ACC112 (cell line): ENCODE results near the gene AMDHD1.

ENCODE experiments used
- H2AFZ ChIP-seq: fragments of 200-600 bp; sonication (generic); one replicate; pipeline ENCODE4 v1.6.0; 2017; ENCODE audit warnings: antibody characterized with exemption, low read length; ENCODE audit not compliant: unreplicated experiment
- H3K27ac ChIP-seq: fragments of 200-600 bp; sonication (generic); 2 replicates; pipeline ENCODE4 v1.5.1; 2014; ENCODE audit warnings: low read depth, mild to moderate bottlenecking, antibody characterized with exemption, low read length, moderate library complexity
- H3K27me3 ChIP-seq: fragments of 200-600 bp; sonication (generic); 2 replicates; pipeline ENCODE4 v1.6.1; 2014; ENCODE audit warnings: mild to moderate bottlenecking, antibody characterized with exemption, low read length, moderate library complexity, mixed read lengths; ENCODE audit not compliant: insufficient read depth
- H3K36me3 ChIP-seq: fragments of 200-600 bp; sonication (generic); 2 replicates; pipeline ENCODE4 v1.6.1; 2016; ENCODE audit warnings: mild to moderate bottlenecking, antibody characterized with exemption, low read length, moderate library complexity, mixed read lengths; ENCODE audit not compliant: insufficient read depth
- H3K4me1 ChIP-seq: fragments of 200-600 bp; sonication (generic); one replicate; pipeline ENCODE4 v1.6.1; 2016; ENCODE audit warnings: low read length, mixed read lengths; ENCODE audit not compliant: insufficient read depth, unreplicated experiment, control insufficient read depth
- H3K4me3 ChIP-seq: fragments of 200-600 bp; sonication (generic); 2 replicates; pipeline ENCODE4 v1.5.1; 2014; ENCODE audit warnings: mild to moderate bottlenecking, low read depth, low read length
- H3K79me2 ChIP-seq: fragments of 200-600 bp; sonication (generic); one replicate; pipeline ENCODE4 v1.6.0; 2016; ENCODE audit warnings: low read length; ENCODE audit not compliant: control insufficient read depth, unreplicated experiment, insufficient read depth

Gene AMDHD1

GRCh38 chr12:95942524-95943329 lies 404 bp upstream of the AMDHD1 start, which contains the start of gene CCDC38:
Gene CCDC38 (minus strand): TSS chr12:95942614. CDS start chr12:95936509, 6,105 bp downstream.
- H3K4me1 ChIP-seq = peaks cover 4% of the 10 kb centered on the region
- H3K36me3 ChIP-seq = no peaks in the 10 kb centered on the region
- H3K27ac ChIP-seq = no peak within 1 kb of the TSS
- H3K79me2 ChIP-seq = no peaks in the 10 kb centered on the region
- H2AFZ ChIP-seq = peak within 1 kb of the TSS; percentile 80
- H3K27me3 ChIP-seq = peaks cover 12% of the 10 kb centered on the region
- H3K4me3 ChIP-seq = peak within 1 kb of the TSS; percentile 90

GRCh38 chr12:95944108-95944704 lies 1.1 kb downstream of the AMDHD1 start:
- H3K27ac ChIP-seq = no peak overlapping the region
- peaks cover 14% of the 10 kb centered on the region for H3K27me3 ChIP-seq
- peaks cover 4% of the 10 kb centered on the region for H3K4me1 ChIP-seq
- no peak overlapping the region for H2AFZ ChIP-seq
- H3K79me2 ChIP-seq = no peaks in the 10 kb centered on the region
- H3K4me3 ChIP-seq = peak overlapping the region; percentile 90
- H3K36me3 ChIP-seq = no peaks in the 10 kb centered on the region

DNA sequence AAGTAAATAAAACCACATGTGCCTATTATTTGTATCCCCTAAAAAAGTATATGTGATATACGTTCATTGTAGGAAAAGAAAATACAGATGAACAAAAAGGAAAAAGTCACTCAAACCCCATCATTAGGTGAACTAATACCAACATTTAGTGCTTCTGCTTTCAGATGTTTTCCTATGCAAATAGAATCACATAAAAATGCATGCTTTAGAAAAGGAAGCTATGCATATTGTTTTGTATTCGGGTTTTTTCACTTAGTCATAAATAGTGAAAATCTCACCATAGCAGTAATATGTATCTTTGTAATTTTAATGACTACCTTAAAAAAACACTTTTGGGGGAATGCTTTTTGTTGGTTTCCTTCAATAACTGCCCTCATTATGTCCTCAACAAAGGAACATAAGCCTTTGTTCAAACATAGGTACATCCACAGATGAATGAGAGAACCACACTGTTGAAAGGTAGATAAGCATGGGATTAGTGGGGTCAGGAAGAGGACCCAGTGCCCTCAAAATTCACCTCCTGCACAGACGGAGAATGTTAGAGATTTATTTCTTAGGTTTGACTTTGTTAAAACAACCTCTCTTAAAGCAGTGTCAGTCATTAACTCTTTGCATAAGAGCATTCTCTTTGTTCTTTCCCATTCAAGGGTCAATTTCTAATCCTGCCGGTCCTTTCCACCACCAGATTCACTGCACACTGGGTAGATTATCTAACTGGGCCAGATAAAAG lies 6.5 kb downstream of the AMDHD1 start:
- Histone ChIP-seq H3K4me3 (no peak overlapping the region), H3K36me3 (no peaks in the 10 kb centered on the region), H3K4me1 (no peaks in the 10 kb centered on the region), H3K79me2 (no peaks in the 10 kb centered on the region), H3K27ac (no peak overlapping the region), H3K27me3 (peaks cover 45% of the 10 kb centered on the region), H2AFZ (no peak overlapping the region)

DNA sequence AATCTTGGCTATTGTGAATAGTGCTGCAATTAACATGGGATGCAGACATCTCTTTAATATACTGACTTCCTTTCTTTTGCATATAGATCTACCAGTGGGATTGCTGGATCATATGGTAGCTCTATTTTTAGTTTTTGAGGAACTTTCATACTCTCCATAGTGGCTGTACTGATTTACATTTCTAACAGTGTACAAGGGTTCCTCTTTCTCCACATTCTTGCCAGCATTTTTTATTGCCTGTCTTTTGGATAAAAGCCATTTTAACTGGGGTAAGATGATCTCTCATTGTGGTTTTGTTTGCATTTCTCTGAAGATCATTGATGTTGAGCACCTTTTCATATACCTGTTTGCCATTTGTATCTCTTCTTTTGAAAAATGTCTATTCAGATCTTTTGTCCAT lies 8.4 kb downstream of the AMDHD1 start:
- Histone ChIP-seq H3K27me3 (peaks cover 36% of the 10 kb centered on the region), H3K79me2 (no peaks in the 10 kb centered on the region), H3K36me3 (no peaks in the 10 kb centered on the region), H3K4me3 (no peak overlapping the region), H3K27ac (no peak overlapping the region), H2AFZ (no peak overlapping the region), H3K4me1 (no peaks in the 10 kb centered on the region)

- Histone ChIP-seq H3K27me3 (peaks cover 36% of the 10 kb centered on the region), H3K79me2 (no peaks in the 10 kb centered on the region), H3K36me3 (no peaks in the 10 kb centered on the region), H2AFZ (no peak overlapping the region), H3K4me1 (no peaks in the 10 kb centered on the region), H3K27ac (no peak overlapping the region), H3K4me3 (no peak overlapping the region)
Measured at GRCh38 chr12:95953000-95953399, 9.9 kb downstream of the AMDHD1 start.

DNA sequence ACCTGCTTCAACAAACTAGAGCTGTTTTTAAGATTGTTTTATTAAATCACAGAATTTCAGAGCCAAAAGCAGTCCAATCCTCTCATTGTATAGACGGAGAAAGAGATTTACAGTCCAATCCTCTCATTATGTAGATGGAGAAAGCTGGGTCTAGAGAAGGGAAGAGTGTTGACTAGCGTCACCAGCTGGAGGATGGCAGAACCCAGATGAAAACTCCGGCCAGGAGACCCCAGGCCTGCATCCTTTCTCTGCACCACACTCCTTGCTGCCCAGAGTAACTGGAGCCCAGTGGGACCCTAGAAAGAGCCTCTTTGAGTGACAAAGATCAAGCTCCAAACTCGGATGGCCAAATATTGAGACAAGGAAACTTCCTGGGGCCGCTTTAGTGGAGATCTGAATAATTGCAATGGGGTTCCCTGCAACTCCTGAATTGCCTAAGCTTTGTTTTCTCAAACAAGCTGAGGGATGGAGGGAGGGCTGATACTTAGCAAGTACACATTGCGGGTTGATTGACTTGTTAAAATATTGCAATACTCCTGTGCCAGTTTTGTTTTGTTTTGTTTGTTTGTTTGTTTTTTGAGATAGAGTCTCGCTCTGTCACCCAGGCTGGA lies 12.5 kb downstream of the AMDHD1 start:
- H3K4me3 ChIP-seq = no peak overlapping the region

GRCh38 chr12:95956557-95957145 lies 13.5 kb downstream of the AMDHD1 start:
- Histone ChIP-seq H3K27ac (no peak overlapping the region), H3K79me2 (no peaks in the 10 kb centered on the region), H3K4me1 (no peaks in the 10 kb centered on the region), H3K4me3 (no peak overlapping the region), H3K36me3 (no peaks in the 10 kb centered on the region), H2AFZ (peak overlapping the region; percentile 7), H3K27me3 (peaks cover 12% of the 10 kb centered on the region)

More for the DNA sequence above, 12.5 kb downstream of the AMDHD1 start:
- Histone ChIP-seq H3K27me3 (peaks cover 20% of the 10 kb centered on the region), H3K79me2 (no peaks in the 10 kb centered on the region), H3K4me1 (no peaks in the 10 kb centered on the region), H2AFZ (no peak overlapping the region), H3K36me3 (no peaks in the 10 kb centered on the region), H3K27ac (no peak overlapping the region)

- H3K79me2 ChIP-seq = no peaks in the 10 kb centered on the region
- no peaks in the 10 kb centered on the region for H3K36me3 ChIP-seq
- H3K27me3 ChIP-seq = no peaks in the 10 kb centered on the region
- no peak overlapping the region for H3K4me3 ChIP-seq
- no peak overlapping the region for H3K27ac ChIP-seq
- H2AFZ ChIP-seq = no peak overlapping the region
- no peaks in the 10 kb centered on the region for H3K4me1 ChIP-seq
Measured at GRCh38 chr12:95959107-95959506, 16.0 kb downstream of the AMDHD1 start.

DNA sequence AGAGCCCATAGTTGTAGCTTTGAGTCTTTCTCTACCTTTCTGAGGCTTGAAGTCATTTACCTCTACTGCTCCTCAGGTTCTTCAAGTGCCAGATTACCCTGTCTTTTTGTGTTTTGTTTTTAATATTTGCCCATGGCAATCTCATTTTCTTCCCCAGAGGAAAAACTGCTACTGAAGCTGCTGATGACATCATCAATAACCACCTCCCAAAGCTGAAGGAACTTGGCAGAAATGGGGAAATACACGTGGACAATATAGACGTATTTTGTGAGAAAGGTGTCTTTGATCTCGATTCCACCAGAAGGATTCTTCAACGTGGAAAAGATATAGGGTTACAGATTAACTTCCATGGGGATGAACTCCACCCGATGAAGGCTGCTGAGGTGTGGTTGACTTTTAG lies 17.1 kb downstream of the AMDHD1 start:
- H3K79me2 ChIP-seq = no peaks in the 10 kb centered on the region
- H3K4me1 ChIP-seq = no peaks in the 10 kb centered on the region
- no peaks in the 10 kb centered on the region for H3K27me3 ChIP-seq
- H3K27ac ChIP-seq = no peak overlapping the region
- no peaks in the 10 kb centered on the region for H3K36me3 ChIP-seq
- no peak overlapping the region for H3K4me3 ChIP-seq
- no peak overlapping the region for H2AFZ ChIP-seq

- H3K79me2 ChIP-seq = no peaks in the 10 kb centered on the region
- H3K36me3 ChIP-seq = no peaks in the 10 kb centered on the region
- H3K27me3 ChIP-seq = no peaks in the 10 kb centered on the region
- no peak overlapping the region for H3K4me3 ChIP-seq
- no peaks in the 10 kb centered on the region for H3K4me1 ChIP-seq
- H3K27ac ChIP-seq = no peak overlapping the region
- no peak overlapping the region for H2AFZ ChIP-seq
Measured at GRCh38 chr12:95962222-95962621, 19.1 kb downstream of the AMDHD1 start.
